HG03159 (cell line): ENCODE results near the gene RABEP1.
"Not testable (repeated sequence)": the region's sequence is repeated elsewhere in the genome, so short reads cannot be mapped to it uniquely, and the experiment has no call there.

ENCODE experiments used
- ATAC-seq: cut with Tn5 transposase; IDR thresholded peaks from one replicate; pipeline ENCODE4 v1.9.1; 2021; ENCODE audit warnings: mild to moderate bottlenecking, moderate library complexity; ENCODE audit not compliant: unreplicated experiment

Gene RABEP1

GRCh38 chr17:5419959-5420653, 138.0 kb downstream of the RABEP1 start, which contains the start of gene RPAIN:
Gene RPAIN (plus strand): TSS chr17:5420182. CDS start chr17:5420211, 29 bp downstream.
- ATAC-seq, result peak; percentile 62

- no peak for ATAC-seq
These were observed 140.4 kb downstream of the RABEP1 start for GRCh38 chr17:5422505-5422904.

- no peak for ATAC-seq
These were observed 142.8 kb downstream of the RABEP1 start for GRCh38 chr17:5424909-5425308.

- ATAC-seq, result no peak
These were observed 143.7 kb downstream of the RABEP1 start for GRCh38 chr17:5425826-5426225.

GRCh38 chr17:5429191-5429887, 147.3 kb downstream of the RABEP1 start:
- no peak for ATAC-seq

GRCh38 chr17:5430413-5430999, 148.4 kb downstream of the RABEP1 start:
- no peak for ATAC-seq

GRCh38 chr17:5431234-5431633, 149.2 kb downstream of the RABEP1 start:
- ATAC-seq, result not testable (repeated sequence)

GRCh38 chr17:5431949-5432556, 150.0 kb downstream of the RABEP1 start:
- no peak for ATAC-seq

GRCh38 chr17:5434984-5435383, 152.9 kb downstream of the RABEP1 start:
- ATAC-seq, result no peak
